Endothelial cell of umbilical vein (primary cell): ENCODE measurements around the gene AGTPBP1. TPM values are rescaled to one million over a fixed set of nuclear protein-coding genes. Genes with fewer than 3 reads are reported as not detected.

Experiments used
- BruUV-seq: library from RNA; stranded (reverse); fragments of 400-500 nt; replicated peaks from 2 replicates; lab custom pipeline; 2021; lab: Mats Ljungman, UMichigan
- CTCF ChIA-PET: fragments of 300-600, 350-600 bp; sonication (Branson Sonifier 250); formaldehyde crosslinking; loops from one replicate; lab custom pipeline; 2021; ENCODE audit warnings: antibody characterized with exemption, inconsistent platforms; lab: Charles Lee
- POLR2A ChIA-PET: fragments of 300-600, 350-600 bp; sonication (Branson Sonifier 250); formaldehyde crosslinking; loops from one replicate; lab custom pipeline; 2021; ENCODE audit warnings: antibody characterized with exemption, inconsistent platforms; lab: Charles Lee
- DNase-seq: peaks from one replicate; pipeline ENCODE4 v3.0.0-alpha.2; 2011; ENCODE audit warnings: low read depth, low spot score
- FAIRE-seq: peaks from 2 replicates; lab custom pipeline; 2011; peaks lifted over from hg19 to GRCh38; lab: Jason Lieb, UNC
- H2AFZ ChIP-seq: 2 replicates; pipeline ENCODE4 v1.6.0; 2012; ENCODE audit warnings: low read depth, low read length, control low read depth, inconsistent platforms
- H3K27ac ChIP-seq: 2 replicates; pipeline ENCODE4 v1.5.1; 2011; ENCODE audit warnings: low read depth, mild to moderate bottlenecking, control low read depth, low read length, moderate library complexity; ENCODE audit not compliant: insufficient read depth
- H3K27me3 ChIP-seq, 2 experiments: 2 replicates each; pipeline versions ENCODE4 v1.6.0 to v1.6.1; 2011; ENCODE audit warnings: low read length in 2 of 2, mixed read lengths in 1 of 2; ENCODE audit not compliant: control insufficient read depth in 2 of 2, insufficient read depth in 2 of 2
- H3K36me3 ChIP-seq, 2 experiments: 2 replicates in 1 of 2; 3 replicates in 1 of 2; pipeline ENCODE4 v1.5.1; 2011; ENCODE audit warnings: low read length in 2 of 2, mild to moderate bottlenecking in 1 of 2, moderate library complexity in 1 of 2; ENCODE audit not compliant: control insufficient read depth in 2 of 2, insufficient read depth in 2 of 2; ENCODE audit errors: extremely low read depth in 1 of 2
- H3K4me1 ChIP-seq: 3 replicates; pipeline ENCODE4 v1.5.1; 2011; ENCODE audit warnings: mild to moderate bottlenecking, low read length; ENCODE audit not compliant: control insufficient read depth, insufficient read depth; ENCODE audit errors: extremely low read depth
- H3K4me2 ChIP-seq: 2 replicates; pipeline ENCODE4 v1.6.1; 2011; ENCODE audit warnings: low read length, control low read depth, mixed read lengths; ENCODE audit not compliant: insufficient read depth
- H3K4me3 ChIP-seq, 3 experiments: fragments of 200-600 bp in 1 of 3; sonication (generic), shearing (Covaris generic) in 1 of 3; replicated peaks in 1 of 3; 2 replicates each; pipeline ENCODE4 v1.5.1; 2011 to 2016; ENCODE audit warnings: control low read depth in 3 of 3, low read length in 3 of 3, mild to moderate bottlenecking in 2 of 3, inconsistent platforms in 1 of 3, low read depth in 1 of 3, moderate library complexity in 1 of 3; ENCODE audit not compliant: insufficient read depth in 1 of 3
- H3K79me2 ChIP-seq: 2 replicates; pipeline ENCODE4 v1.6.0; 2012; ENCODE audit warnings: low read length, inconsistent platforms; ENCODE audit not compliant: control insufficient read depth, insufficient read depth
- H3K9ac ChIP-seq: replicated peaks from 2 replicates; pipeline ENCODE3; 2011; ENCODE audit warnings: low read length, control low read depth; ENCODE audit not compliant: insufficient read depth; ENCODE audit errors: extremely low read depth
- H3K9me1 ChIP-seq: replicated peaks from 3 replicates; pipeline ENCODE4 v1.6.0; 2011; ENCODE audit warnings: mild to moderate bottlenecking, low read length; ENCODE audit not compliant: control insufficient read depth, insufficient read depth; ENCODE audit errors: extremely low read depth
- H3K9me3 ChIP-seq: replicated peaks from 2 replicates; pipeline ENCODE4 v1.5.1; 2012; ENCODE audit warnings: low read length, inconsistent platforms; ENCODE audit not compliant: control insufficient read depth, insufficient read depth
- H4K20me1 ChIP-seq: replicated peaks from 2 replicates; pipeline ENCODE3; 2011; ENCODE audit warnings: mild to moderate bottlenecking, low read length; ENCODE audit not compliant: control insufficient read depth, insufficient read depth; ENCODE audit errors: extremely low read depth
- CTCF ChIP-seq, 2 donors: IDR thresholded peaks; 1 replicate in 1 of 2; 2 replicates in 1 of 2; pipeline ENCODE4 v1.5.1; 2011; ENCODE audit warnings: low read length in 2 of 2, mild to moderate bottlenecking in 2 of 2, moderate library complexity in 2 of 2, control low read depth in 1 of 2, inconsistent platforms in 1 of 2, low read depth in 1 of 2; ENCODE audit not compliant: insufficient read depth in 1 of 2; ENCODE audit errors: extremely low read depth in 1 of 2
- EZH2 ChIP-seq: IDR thresholded peaks from 2 replicates; pipeline ENCODE4 v1.6.1; 2012; ENCODE audit warnings: borderline replicate concordance, low read depth, mild to moderate bottlenecking, moderate library complexity, low read length, inconsistent platforms; ENCODE audit not compliant: severe bottlenecking
- FOS ChIP-seq: IDR thresholded peaks from 2 replicates; pipeline ENCODE4 v1.6.1; 2011; ENCODE audit warnings: mild to moderate bottlenecking, low read length, moderate library complexity, borderline replicate concordance; ENCODE audit not compliant: insufficient read depth
- GATA2 ChIP-seq: IDR thresholded peaks from 2 replicates; pipeline ENCODE4 v1.7.0; 2011; ENCODE audit warnings: low read depth, mild to moderate bottlenecking, moderate library complexity, mixed read lengths, low read length; ENCODE audit not compliant: insufficient read length, insufficient read depth
- JUN ChIP-seq: IDR thresholded peaks from 2 replicates; pipeline ENCODE4 v1.6.1; 2011; ENCODE audit warnings: borderline replicate concordance, low read depth; ENCODE audit not compliant: insufficient read length, insufficient read depth
- MAX ChIP-seq: IDR thresholded peaks from 2 replicates; pipeline ENCODE4 v1.6.1; 2011; ENCODE audit not compliant: insufficient read depth, insufficient read length
- MYC ChIP-seq: IDR thresholded peaks from one replicate; pipeline ENCODE4 v1.6.1; 2011; ENCODE audit warnings: mild to moderate bottlenecking, low read depth, low read length
- POLR2A ChIP-seq: IDR thresholded peaks from 2 replicates; pipeline ENCODE4 v1.6.1; 2012; ENCODE audit warnings: low read depth, mild to moderate bottlenecking, control low read depth, low read length
- POLR2AphosphoS5 ChIP-seq: IDR thresholded peaks from 2 replicates; pipeline ENCODE4 v1.6.1; 2012; ENCODE audit warnings: low read depth, mild to moderate bottlenecking, control low read depth, low read length, moderate library complexity; ENCODE audit not compliant: insufficient read depth
- dilution Hi-C: fragments of 300-500 bp; cut with MboI; formaldehyde crosslinking; loops from one replicate; pipeline ENCODE4 v1.15.0; 2019; ENCODE audit warnings: low sequenced_read_pairs; ENCODE audit not compliant: extremely low pct_ligation_motif_present
- intact Hi-C: fragments of 100-400 bp; cut with micrococcal nuclease; formaldehyde crosslinking; loops from one replicate; pipeline ENCODE4 v1.10.0; 2022
- polyA plus RNA-seq, 4 experiments: library from polyadenylated mRNA; depleted of rRNA in 3 of 4; stranded (reverse) in 3 of 4; unstranded in 1 of 4; fragments of >200 nt; gene quantifications; 2 replicates each; pipeline versions ENCODE4 v1.2.1 to v1.2.3, GENCODE V29; 2011 to 2012; ENCODE audit warnings: missing spikeins in 1 of 4
- total RNA-seq: library from RNA; stranded (reverse); gene quantifications from 2 replicates; pipeline ENCODE4 v1.2.3, GENCODE V29; 2021

Gene AGTPBP1
- total and polyA plus RNA-seq, 2 donors (not counting 3 experiments of a cell fraction or from before 2014, with no cell fraction given), result 4.2 to 18.4 TPM

- Histone ChIP-seq H3K9me1 (no peaks in the 10 kb centered on the region), H2AFZ (no peak overlapping the region), H3K79me2 (no peaks in the 10 kb centered on the region), H3K4me3 (no peak overlapping the region), H3K4me1 (no peaks in the 10 kb centered on the region), H3K9me3 (no peaks in the 10 kb centered on the region), H3K36me3 (no peaks in the 10 kb centered on the region), H3K9ac (no peak overlapping the region), H4K20me1 (no peaks in the 10 kb centered on the region), H3K4me2 (no peak overlapping the region), H3K27me3 (no peaks in the 10 kb centered on the region), H3K27ac (no peak overlapping the region)
- FAIRE-seq, result no peak
- POLR2A ChIA-PET, result no interaction called here
- dilution Hi-C loops (no loop called here), intact Hi-C loops (no loop called here)
- BruUV-seq, result no TSS peak
- no peak for TF ChIP-seq EZH2
- TF ChIP-seq MYC, result no peak
- no peak for TF ChIP-seq FOS
- no peak for TF ChIP-seq POLR2AphosphoS5
- no peak for TF ChIP-seq MAX
- no peak for TF ChIP-seq CTCF (IDR thresholded peaks at IDR 0.05; ENCODE audit: extremely low read depth in 1 of 2, insufficient read depth in 1 of 2, low read depth in 1 of 2, low read length in 2 of 2)
- no peak for TF ChIP-seq JUN
- TF ChIP-seq GATA2, result no peak
- TF ChIP-seq POLR2A, result no peak
- no peak for DNase-seq
- CTCF ChIA-PET, result interaction anchor here (0.8 to 2.8 kb wide), 4 partner anchors 10 to 1180 kb away, joined by 3 to 7 read pairs (median 4); no protein-coding TSS in a partner anchor
Observed at GRCh38 chr9:85577353-85577952, 164.3 kb downstream of the AGTPBP1 start.
